GM21529 (cell line): ENCODE data around the gene GIMAP4.
"Not testable (repeated sequence)": the region's sequence is repeated elsewhere in the genome, so short reads cannot be mapped to it uniquely, and the experiment has no call there.

ENCODE experiments used
- ATAC-seq: cut with Tn5 transposase; IDR thresholded peaks from one replicate; pipeline ENCODE4 v1.9.1; 2021; ENCODE audit not compliant: unreplicated experiment

The GIMAP4 gene

GRCh38 chr7:150567169-150567568, at the start of gene GIMAP4:
Gene GIMAP4, plus strand, starts transcription at chr7:150567390. Its CDS starts 2,512 bp downstream, at chr7:150569902.
- no peak for ATAC-seq

GRCh38 chr7:150519310-150519709, 47.9 kb upstream of the GIMAP4 start:
- no peak for ATAC-seq

GRCh38 chr7:150520145-150520544, 47.0 kb upstream of the GIMAP4 start:
- no peak for ATAC-seq

GRCh38 chr7:150522931-150523330, 44.3 kb upstream of the GIMAP4 start:
- not testable (repeated sequence) for ATAC-seq

- no peak for ATAC-seq
Observed at GRCh38 chr7:150524018-150524417, 43.2 kb upstream of the GIMAP4 start.

- no peak for ATAC-seq
Observed at GRCh38 chr7:150531704-150532103, 35.5 kb upstream of the GIMAP4 start.

- no peak for ATAC-seq
Observed at GRCh38 chr7:150538259-150538658, 28.9 kb upstream of the GIMAP4 start.

- ATAC-seq: no peak
Observed at GRCh38 chr7:150553163-150553562, 14.0 kb upstream of the GIMAP4 start.

GRCh38 chr7:150556521-150557138, 10.6 kb upstream of the GIMAP4 start:
- ATAC-seq: no peak

- ATAC-seq: no peak
Observed at GRCh38 chr7:150560486-150560885, 6.7 kb upstream of the GIMAP4 start.

GRCh38 chr7:150562919-150563318, 4.3 kb upstream of the GIMAP4 start:
- no peak for ATAC-seq

- no peak for ATAC-seq
Observed at GRCh38 chr7:150564006-150564405, 3.2 kb upstream of the GIMAP4 start.

GRCh38 chr7:150564566-150564965, 2.6 kb upstream of the GIMAP4 start:
- no peak for ATAC-seq

- ATAC-seq: no peak
Observed at GRCh38 chr7:150565239-150565638, 2.0 kb upstream of the GIMAP4 start.

GRCh38 chr7:150566123-150566522, 1.1 kb upstream of the GIMAP4 start:
- no peak for ATAC-seq

- no peak for ATAC-seq
Observed at GRCh38 chr7:150566572-150566971, 618 bp upstream of the GIMAP4 start.

- ATAC-seq: no peak
Observed at GRCh38 chr7:150567871-150568301, 696 bp downstream of the GIMAP4 start.

- no peak for ATAC-seq
Observed at GRCh38 chr7:150568714-150569113, 1.5 kb downstream of the GIMAP4 start.

GRCh38 chr7:150569245-150569955, 2.2 kb downstream of the GIMAP4 start:
- no peak for ATAC-seq

GRCh38 chr7:150570556-150571465, 3.6 kb downstream of the GIMAP4 start:
- no peak for ATAC-seq

GRCh38 chr7:150572496-150572895, 5.3 kb downstream of the GIMAP4 start:
- no peak for ATAC-seq
